SH-SY5Y (cell line): ENCODE results near the gene BMP8B.

Experiments used
- GATA2 ChIP-seq: IDR thresholded peaks from 2 replicates; pipeline ENCODE4 v1.6.1; 2011; ENCODE audit warnings: mild to moderate bottlenecking, low read depth, low read length
- GATA3 ChIP-seq: IDR thresholded peaks from 2 replicates; pipeline ENCODE4 v1.6.1; 2011; ENCODE audit warnings: low read depth, mild to moderate bottlenecking, low read length, moderate library complexity

DNA sequence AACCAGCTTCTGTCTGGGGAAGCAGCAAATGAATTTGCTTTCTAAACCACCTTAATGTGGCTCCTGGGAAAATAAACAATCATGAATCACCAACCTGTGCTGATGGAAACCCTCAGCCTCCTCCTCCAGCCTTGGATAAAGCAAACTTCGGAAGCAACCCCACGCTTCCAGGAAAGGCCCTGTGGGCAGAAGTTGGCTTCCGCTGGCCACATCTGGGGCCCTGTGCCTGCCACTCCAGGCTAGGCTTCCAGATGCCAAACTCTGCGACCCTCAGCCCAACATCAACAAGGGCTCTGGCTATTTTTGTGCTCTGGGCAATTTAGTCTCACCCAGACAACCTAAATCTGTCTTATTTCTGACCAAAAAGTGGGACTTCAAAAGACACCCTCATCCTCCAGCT lies 11.4 kb downstream of the BMP8B start:
- TF ChIP-seq GATA2 (no peak), GATA3 (no peak)
